ENCODE results near the gene PIAS3.

PIAS3 gene

DNA sequence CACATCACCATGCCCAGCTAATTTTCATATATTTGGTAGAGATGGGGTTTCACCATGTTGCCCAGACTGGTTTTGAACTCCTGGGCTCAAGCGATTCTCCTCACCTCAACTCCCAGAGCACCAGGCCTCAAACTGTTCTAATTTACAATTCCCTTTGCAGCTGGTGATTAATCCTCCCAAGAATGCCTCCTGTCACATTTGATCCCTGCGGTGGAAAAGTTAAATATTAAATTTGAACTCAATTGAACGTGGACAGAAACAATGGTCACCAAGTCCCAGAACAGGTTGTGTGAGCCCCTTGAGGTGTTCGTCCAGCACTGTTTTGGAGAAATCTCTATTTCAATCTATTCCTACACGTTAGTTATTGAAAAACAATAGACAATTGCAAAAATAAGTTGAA lies 28.8 kb upstream of the PIAS3 start:
- no peak for TF ChIP-seq CTCF (IDR thresholded peaks at IDR 0.05; ENCODE audit: control insufficient read depth, insufficient read depth, low read depth, low read length, missing control alignments)
- DNase-seq (ENCODE audit: low read depth) = no peak
- H3K4me3 ChIP-seq (ENCODE audit: control insufficient read depth, low read depth, low read length) = no peak overlapping the region

DNA sequence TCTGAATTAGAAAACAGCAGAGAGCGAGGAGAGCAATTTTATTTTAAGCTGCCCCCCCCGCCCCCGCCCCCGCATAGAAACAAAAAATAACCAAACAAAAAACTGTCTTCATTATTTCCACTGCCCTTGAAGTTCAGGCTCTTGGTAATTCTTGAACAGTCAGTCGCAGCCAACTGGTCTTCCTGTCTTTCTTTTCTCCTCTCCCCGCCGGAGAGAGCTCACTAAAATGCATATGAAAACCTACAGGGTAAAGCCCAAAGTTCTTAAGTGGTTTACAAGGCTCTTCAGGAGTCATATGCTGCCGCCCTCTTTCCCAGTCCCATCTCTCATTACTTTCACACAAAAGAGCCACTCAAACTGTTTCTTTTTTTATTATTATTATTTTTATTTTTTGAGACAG lies 27.9 kb upstream of the PIAS3 start:
- DNase-seq (ENCODE audit: low read depth) = no peak
- TF ChIP-seq CTCF (IDR thresholded peaks at IDR 0.05; ENCODE audit: control insufficient read depth, insufficient read depth, low read depth, low read length, missing control alignments) = no peak
- H3K4me3 ChIP-seq (ENCODE audit: control insufficient read depth, low read depth, low read length) = no peak overlapping the region

DNA sequence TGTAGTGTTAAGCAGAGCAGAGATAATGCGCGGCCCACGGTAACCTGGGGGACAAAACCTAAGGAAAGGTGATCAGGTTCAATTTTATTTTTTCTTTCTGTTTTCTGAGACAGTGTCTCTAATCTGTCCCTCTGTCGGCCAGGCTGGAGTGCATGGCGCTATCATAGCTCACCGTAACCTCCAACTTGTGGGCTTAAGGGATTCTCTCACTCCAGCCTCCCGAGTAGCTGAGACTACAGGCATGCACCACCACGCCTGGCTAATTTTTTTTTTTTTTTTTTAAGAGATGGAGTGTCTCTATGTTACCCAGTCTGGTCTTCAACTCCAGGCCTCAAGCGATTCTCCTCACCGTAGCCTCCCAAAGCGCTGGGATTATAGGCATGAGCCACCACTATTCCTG lies 27.5 kb upstream of the PIAS3 start:
- no peak for DNase-seq (ENCODE audit: low read depth)
- TF ChIP-seq CTCF (IDR thresholded peaks at IDR 0.05; ENCODE audit: control insufficient read depth, insufficient read depth, low read depth, low read length, missing control alignments) = no peak
- H3K4me3 ChIP-seq (ENCODE audit: control insufficient read depth, low read depth, low read length) = peak overlapping the region; percentile 64

- no peak for TF ChIP-seq CTCF (IDR thresholded peaks at IDR 0.05; ENCODE audit: control insufficient read depth, insufficient read depth, low read depth, low read length, missing control alignments)
- H3K4me3 ChIP-seq (ENCODE audit: control insufficient read depth, low read depth, low read length) = peak within 1 kb of the TSS; percentile 64
Observed at GRCh38 chr1:145885738-145886287, 26.9 kb upstream of the PIAS3 start, which contains the start of gene ANKRD35. Gene ANKRD35 (minus strand): TSS chr1:145885866. CDS start chr1:145885758, 108 bp downstream.

GRCh38 chr1:145884675-145885074 lies 25.8 kb upstream of the PIAS3 start:
- no peak for TF ChIP-seq CTCF (IDR thresholded peaks at IDR 0.05; ENCODE audit: control insufficient read depth, insufficient read depth, low read depth, low read length, missing control alignments)
- no peak overlapping the region for H3K4me3 ChIP-seq (ENCODE audit: control insufficient read depth, low read depth, low read length)
- no peak for DNase-seq (ENCODE audit: low read depth)

More at GRCh38 chr1:145885738-145886287, 26.9 kb upstream of the PIAS3 start, which contains the start of gene ANKRD35:
- no peak for DNase-seq (ENCODE audit: low read depth)

DNA sequence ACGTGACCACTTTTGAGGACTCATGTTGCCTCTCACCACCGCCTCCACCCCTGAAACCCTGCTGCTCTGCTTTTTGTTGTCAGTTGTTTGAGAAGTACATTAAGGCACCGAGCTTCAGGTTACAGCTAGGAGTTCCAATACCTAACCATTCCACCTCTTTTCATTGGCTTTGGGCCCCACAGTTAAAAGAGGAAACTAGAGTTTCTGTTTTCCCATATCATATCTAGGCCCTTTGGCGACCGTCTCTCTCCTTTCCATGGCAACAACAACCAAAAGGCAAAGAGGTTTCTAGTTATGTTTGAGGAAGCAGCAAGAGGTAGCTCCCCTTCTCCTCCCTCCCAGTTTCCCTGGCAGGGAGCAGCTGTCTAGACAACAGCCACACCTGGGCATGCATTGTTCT lies 20.9 kb upstream of the PIAS3 start:
- DNase-seq (ENCODE audit: low read depth) = no peak
- no peak for TF ChIP-seq CTCF (IDR thresholded peaks at IDR 0.05; ENCODE audit: control insufficient read depth, insufficient read depth, low read depth, low read length, missing control alignments)

More for the DNA sequence above, 20.9 kb upstream of the PIAS3 start:
- no peak overlapping the region for H3K4me3 ChIP-seq (ENCODE audit: control insufficient read depth, low read depth, low read length)

Data from AG09309 (cell line).